Fibroblast of lung (primary cell): ENCODE results near the gene MNT.

ENCODE experiments used
- CTCF ChIP-seq, 2 donors: IDR thresholded peaks in 1 of 2; conservative IDR thresholded peaks in 1 of 2; 1 replicate in 1 of 2; 2 replicates in 1 of 2; pipeline ENCODE4 v1.5.1; 2011 to 2012; ENCODE audit warnings: low read length in 2 of 2, control low read depth in 1 of 2, inconsistent platforms in 1 of 2, low read depth in 1 of 2, mild to moderate bottlenecking in 1 of 2
- EZH2 ChIP-seq: IDR thresholded peaks from 2 replicates; pipeline ENCODE4 v1.5.1; 2012; ENCODE audit warnings: low read length, control low read depth, mild to moderate bottlenecking; ENCODE audit errors: missing control alignments

- no peak for TF ChIP-seq CTCF (conservative IDR thresholded peaks at IDR 0.05 in 1 of 2, IDR thresholded peaks at IDR 0.05 in 1 of 2; ENCODE audit: low read depth in 1 of 2, low read length in 2 of 2)
- TF ChIP-seq EZH2: no peak
Observed at GRCh38 chr17:2438823-2439222, 38.0 kb upstream of the MNT start.
